GM12878 (cell line): ENCODE measurements around the gene NKAIN4. TPM values are rescaled to one million over a fixed set of nuclear protein-coding genes. Genes with fewer than 3 reads are reported as not detected.
A peak's percentile ranks its signal among the peaks of the same experiment; 100 is the strongest.

Experiments
- ATAC-seq: fragments of 200-7000 bp; cut with Tn5 transposase; 3 replicates; pipeline ENCODE4 v1.9.1; 2020; ENCODE audit warnings: mild to moderate bottlenecking, moderate library complexity
- BruUV-seq: library from RNA; stranded (reverse); fragments of 400-500 nt; replicated peaks from 2 replicates; lab custom pipeline; 2021; lab: Mats Ljungman, UMichigan
- CTCF ChIA-PET: fragments of 300-600 bp; sonication (Branson Sonifier 250); formaldehyde crosslinking; extraction: SDS; loops from one replicate; lab custom pipeline; 2021; ENCODE audit warnings: inconsistent platforms; lab: Yijun Ruan, JAX
- POLR2A ChIA-PET: fragments of 350-600 bp; formaldehyde crosslinking; extraction: SDS; loops from one replicate; lab custom pipeline; 2021; ENCODE audit warnings: inconsistent platforms; lab: Charles Lee
- RAD21 ChIA-PET: fragments of 300-600 bp; sonication (Branson Sonifier 250); formaldehyde crosslinking; loops from one replicate; lab custom pipeline; 2023; ENCODE audit warnings: antibody characterized with exemption; ENCODE audit not compliant: unreplicated experiment; lab: Charles Lee
- SMC1A ChIA-PET: fragments of 300-600 bp; sonication (Branson Sonifier 250); formaldehyde crosslinking; loops from one replicate; lab custom pipeline; 2023; ENCODE audit not compliant: unreplicated experiment, uncharacterized antibody; lab: Charles Lee
- DNase-seq: peaks from one replicate; pipeline ENCODE4 v3.0.0-alpha.2; 2011; ENCODE audit warnings: low read depth, low spot score
- FAIRE-seq: peaks from 3 replicates; lab custom pipeline; 2011; peaks lifted over from hg19 to GRCh38; lab: Jason Lieb, UNC
- H2AFZ ChIP-seq: 2 replicates; pipeline ENCODE4 v1.6.0; 2011; ENCODE audit warnings: low read depth, low read length, control low read depth; ENCODE audit not compliant: control insufficient read depth
- H3K27ac ChIP-seq: 2 replicates; pipeline ENCODE4 v1.5.1; 2011; ENCODE audit warnings: control low read depth; ENCODE audit not compliant: control insufficient read depth, insufficient read depth
- H3K27me3 ChIP-seq, 2 experiments: replicated peaks in 1 of 2; 2 replicates each; pipeline versions ENCODE4 v1.6.0 to v1.6.1; 2011; ENCODE audit warnings: low read length in 1 of 2; ENCODE audit not compliant: control insufficient read depth in 2 of 2, insufficient read depth in 2 of 2
- H3K36me3 ChIP-seq, 2 experiments: 2 replicates each; pipeline ENCODE4 v1.5.1; 2011; ENCODE audit warnings: low read length in 1 of 2; ENCODE audit not compliant: control insufficient read depth in 2 of 2, insufficient read depth in 2 of 2
- H3K4me1 ChIP-seq: 2 replicates; pipeline ENCODE4 v1.6.1; 2011; ENCODE audit warnings: mild to moderate bottlenecking, low read length, moderate library complexity, mixed read lengths; ENCODE audit not compliant: control insufficient read depth, insufficient read depth
- H3K4me2 ChIP-seq: 2 replicates; pipeline ENCODE4 v1.6.0; 2011; ENCODE audit warnings: control low read depth; ENCODE audit not compliant: control insufficient read depth, insufficient read depth
- H3K4me3 ChIP-seq: fragments of 200-600 bp; sonication (generic); 2 replicates; pipeline ENCODE4 v1.5.1; 2016
- H3K79me2 ChIP-seq: 2 replicates; pipeline ENCODE4 v1.6.0; 2011; ENCODE audit warnings: low read length; ENCODE audit not compliant: control insufficient read depth, insufficient read depth
- H3K9ac ChIP-seq: 2 replicates; pipeline ENCODE4 v1.8.0; 2011; ENCODE audit warnings: low read length, control low read depth, mixed read lengths; ENCODE audit not compliant: control insufficient read depth, insufficient read depth
- H3K9me3 ChIP-seq: replicated peaks from 3 replicates; pipeline ENCODE4 v1.5.1; 2011; ENCODE audit warnings: mild to moderate bottlenecking, low read length; ENCODE audit not compliant: control insufficient read depth, insufficient read depth
- H4K20me1 ChIP-seq: 2 replicates; pipeline ENCODE4 v1.6.0; 2011; ENCODE audit not compliant: control insufficient read depth, insufficient read depth
- EGR1 ChIP-seq, 2 experiments: IDR thresholded peaks; 1 replicate in 1 of 2; 2 replicates in 1 of 2; pipeline ENCODE4 v1.6.1; 2011 to 2012; ENCODE audit warnings: low read depth in 2 of 2, low read length in 2 of 2, borderline replicate concordance in 1 of 2, mild to moderate bottlenecking in 1 of 2, moderate library complexity in 1 of 2
- EZH2 ChIP-seq: IDR thresholded peaks from 2 replicates; pipeline ENCODE4 v1.6.1; 2012; ENCODE audit warnings: low read depth, mild to moderate bottlenecking, control low read depth, inconsistent platforms, low read length, borderline replicate concordance; ENCODE audit not compliant: control insufficient read depth
- HCFC1 ChIP-seq: fragments of 150-350 bp; IDR thresholded peaks from 2 replicates; pipeline ENCODE4 v1.6.1; 2014; ENCODE audit warnings: low read length
- NFIC ChIP-seq: IDR thresholded peaks from 2 replicates; pipeline ENCODE4 v1.6.1; 2012; ENCODE audit warnings: low read depth, mild to moderate bottlenecking, inconsistent platforms, low read length, moderate library complexity
- POLR2AphosphoS5 ChIP-seq: IDR thresholded peaks from 2 replicates; pipeline ENCODE4 v1.6.1; 2011; ENCODE audit warnings: mild to moderate bottlenecking, low read length, inconsistent platforms
- TCF12 ChIP-seq: IDR thresholded peaks from 2 replicates; pipeline ENCODE4 v1.6.1; 2011; ENCODE audit warnings: low read depth, mild to moderate bottlenecking, low read length
- USF2 ChIP-seq: IDR thresholded peaks from 2 replicates; pipeline ENCODE4 v1.6.1; 2011; ENCODE audit warnings: low read depth, low read length, improper control_type of control experiment, borderline replicate concordance
- ZNF217 ChIP-seq: fragments of 450-650 bp; IDR thresholded peaks from 2 replicates; pipeline ENCODE4 v1.6.1; 2017; ENCODE audit warnings: antibody characterized with exemption, mild to moderate bottlenecking
- ZNF24 ChIP-seq: fragments of 450-650 bp; IDR thresholded peaks from 2 replicates; pipeline ENCODE4 v1.6.1; 2017; ENCODE audit warnings: antibody characterized with exemption, mild to moderate bottlenecking
- WGBS: methylation state at CpG from one replicate; pipeline ENCODE4 v1.1.6; 2016; ENCODE audit warnings: low lambda C conversion rate; ENCODE audit not compliant: insufficient replicate concordance, insufficient coverage; ENCODE audit errors: missing lambda C conversion rate; 5-methylcytosine and 5-hydroxymethylcytosine counted together
- in situ Hi-C: fragments of 300-500 bp; cut with MboI; formaldehyde crosslinking; loops from 9 replicates; pipeline ENCODE4 v1.14.3; 2018; ENCODE audit warnings: mixed read lengths
- intact Hi-C: fragments of 100-400 bp; cut with micrococcal nuclease; formaldehyde crosslinking; loops from one replicate; pipeline ENCODE4 v1.14.2; 2022; ENCODE audit not compliant: unreplicated experiment
- polyA plus RNA-seq, 11 experiments: library from polyadenylated mRNA; depleted of rRNA in 4 of 11; unstranded in 6 of 11; stranded (reverse) in 5 of 11; fragments of >200 nt; fragmentation: Nextera tagmentation in 4 of 11; fragmentation: Illumina TruSeq in 1 of 11; extraction: Ambion mirVana in 4 of 11; extraction: Trizol in 1 of 11; gene quantifications; 1 replicate in 1 of 11; 2 replicates in 10 of 11; pipeline versions ENCODE4 v1.2.1 to v1.2.3, GENCODE V29; 2011 to 2016; ENCODE audit warnings: inconsistent platforms in 2 of 11, missing spikeins in 2 of 11, low read depth in 1 of 11
- total RNA-seq, 4 experiments: library from RNA; depleted of rRNA in 3 of 4; stranded (reverse); fragments of >200 nt in 3 of 4; fragmentation: Illumina TruSeq in 1 of 4; extraction: Trizol in 1 of 4; gene quantifications; 2 replicates each; pipeline versions ENCODE4 v1.2.1 to v1.2.3, GENCODE V29; 2013 to 2021
- TF ChIP-seq, protein P1 (sequence below): IDR thresholded peaks from 2 replicates; pipeline ENCODE4 v1.6.1; 2011; ENCODE audit warnings: mild to moderate bottlenecking, low read depth, low read length, moderate library complexity; ENCODE audit not compliant: insufficient replicate concordance

NKAIN4 gene
- total and polyA plus RNA-seq, 10 of the 15 experiments (the other 5 are each of a cell fraction or from before 2014, with no cell fraction given): 0.11 TPM; not detected in 9

DNA sequence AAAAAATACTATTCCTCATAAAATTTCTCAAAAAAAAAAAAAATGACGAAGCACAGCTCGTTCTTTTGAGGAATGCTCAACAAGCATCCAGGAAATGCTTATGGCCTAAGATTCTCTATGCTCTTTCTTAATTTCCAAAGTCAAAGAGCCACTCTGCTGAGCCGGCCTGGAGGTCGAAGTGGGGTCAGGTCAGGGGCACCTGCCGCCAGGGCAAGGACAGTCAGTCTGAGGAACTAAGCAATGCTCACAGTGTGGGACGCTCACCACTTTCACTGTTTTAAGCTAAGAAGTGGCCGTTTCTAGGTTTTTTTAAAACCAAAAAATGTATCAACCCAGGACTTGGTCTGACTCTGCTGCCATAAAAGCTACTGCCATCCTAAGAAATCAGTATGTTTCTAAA is 55.7 kb downstream of the NKAIN4 start (continued):
- no peak for TF ChIP-seq HCFC1

DNA sequence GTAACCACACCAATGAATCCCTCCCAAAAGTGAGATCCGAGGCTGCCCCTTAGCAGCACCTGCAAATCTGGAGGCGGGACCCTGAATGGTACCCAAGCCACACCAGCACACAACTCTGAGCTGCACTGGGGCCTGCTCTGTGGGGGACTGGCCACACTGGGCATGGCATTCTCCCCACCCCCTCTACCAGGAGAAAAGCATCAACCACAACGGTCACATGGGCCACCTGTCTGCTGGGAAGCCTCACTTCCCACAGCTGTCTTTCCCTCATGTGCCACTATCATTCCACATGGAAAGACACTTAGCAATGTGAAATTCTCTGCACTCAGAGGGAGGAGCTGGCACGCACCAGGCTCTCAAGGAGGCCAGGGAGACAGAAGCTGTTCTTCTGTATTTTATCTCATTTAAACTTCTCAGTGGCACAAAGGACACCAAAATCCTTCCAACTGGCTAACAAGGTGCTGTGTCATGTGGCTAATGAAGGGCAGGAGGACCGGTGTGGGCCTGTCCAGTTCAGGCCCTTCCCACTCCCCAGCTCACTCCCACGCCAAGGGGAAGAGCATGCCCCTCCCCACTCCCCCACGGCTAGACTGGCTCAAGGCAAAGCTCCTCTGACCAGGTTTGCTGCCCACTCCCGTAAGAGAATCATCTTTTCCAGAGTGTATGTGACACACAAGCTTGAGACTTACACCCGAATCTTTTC is 57.3 kb downstream of the NKAIN4 start:
- H3K27me3 ChIP-seq: no peaks in the 10 kb centered on the region
- peaks cover 8% of the 10 kb centered on the region for H4K20me1 ChIP-seq
- no peak overlapping the region for H3K4me3 ChIP-seq
- RAD21 ChIA-PET: no interaction called here
- no peak overlapping the region for H2AFZ ChIP-seq
- no peak overlapping the region for H3K27ac ChIP-seq
- no peaks in the 10 kb centered on the region for H3K9me3 ChIP-seq
- in situ Hi-C loops (no loop called here), intact Hi-C loops (no loop called here)
- TF ChIP-seq POLR2AphosphoS5 (peak; percentile 37; the same call in 1 of the 2 replicates), EGR1 (IDR thresholded peaks at IDR 0.05; ENCODE audit: borderline replicate concordance in 1 of 2, low read depth in 2 of 2, low read length in 2 of 2) (no peak), ZNF24 (no peak), EZH2 (no peak), TCF12 (no peak), USF2 (no peak), ZNF217 (no peak), NFIC (no peak)
- TF ChIP-seq, protein P1, sequence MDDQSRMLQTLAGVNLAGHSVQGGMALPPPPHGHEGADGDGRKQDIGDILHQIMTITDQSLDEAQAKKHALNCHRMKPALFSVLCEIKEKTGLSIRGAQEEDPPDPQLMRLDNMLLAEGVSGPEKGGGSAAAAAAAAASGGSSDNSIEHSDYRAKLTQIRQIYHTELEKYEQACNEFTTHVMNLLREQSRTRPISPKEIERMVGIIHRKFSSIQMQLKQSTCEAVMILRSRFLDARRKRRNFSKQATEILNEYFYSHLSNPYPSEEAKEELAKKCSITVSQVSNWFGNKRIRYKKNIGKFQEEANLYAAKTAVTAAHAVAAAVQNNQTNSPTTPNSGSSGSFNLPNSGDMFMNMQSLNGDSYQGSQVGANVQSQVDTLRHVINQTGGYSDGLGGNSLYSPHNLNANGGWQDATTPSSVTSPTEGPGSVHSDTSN: no peak
- no peak for FAIRE-seq
- no peaks in the 10 kb centered on the region for H3K4me1 ChIP-seq
- no peak overlapping the region for H3K9ac ChIP-seq
- no TSS peak for BruUV-seq
- H3K36me3 ChIP-seq: peaks cover 6 to 16% of the 10 kb centered on the region in 2 experiments
- ATAC-seq: no peak
- no peak for DNase-seq
- WGBS: 80% methylated on average over 9 of the region's 9 CpGs
- POLR2A ChIA-PET: no interaction called here
- peaks cover 5% of the 10 kb centered on the region for H3K79me2 ChIP-seq
- SMC1A ChIA-PET: interaction anchor here (1.0 kb wide), 1 partner anchor 15 kb away, joined by 3 read pairs; no protein-coding TSS in a partner anchor
- no peak overlapping the region for H3K4me2 ChIP-seq
- CTCF ChIA-PET: interaction anchor here (0.6 to 1.1 kb wide), 2 partner anchors 18 to 188 kb away, joined by 3 to 4 read pairs; no protein-coding TSS in a partner anchor
